Measurements from ENCODE around the gene ETDA.
"Not testable (repeated sequence)": the region's sequence is repeated elsewhere in the genome, so short reads cannot be mapped to it uniquely, and the experiment has no call there.

The ETDA gene

GRCh38 chrX:135252011-135252518, at the start of gene ETDA:
TSS of gene ETDA (plus strand) at chrX:135252061. CDS start at chrX:135253277, 1,216 bp downstream.
- not testable (repeated sequence) for H3K27ac Mint-ChIP-seq; H3K9me3 Mint-ChIP-seq; H3K36me3 Mint-ChIP-seq (ENCODE audit: low read depth); H3K4me1 Mint-ChIP-seq (ENCODE audit: low read depth); H3K4me3 Mint-ChIP-seq; DNase-seq (ENCODE audit: low spot score); H3K27me3 Mint-ChIP-seq (ENCODE audit: low read depth)

GRCh38 chrX:135206427-135206826, 45.4 kb upstream of the ETDA start:
- not testable (repeated sequence) for H3K4me3 Mint-ChIP-seq; H3K27ac Mint-ChIP-seq; H3K36me3 Mint-ChIP-seq (ENCODE audit: low read depth); H3K4me1 Mint-ChIP-seq (ENCODE audit: low read depth); H3K9me3 Mint-ChIP-seq
- peaks cover 25% of the 10 kb centered on the region for H3K27me3 Mint-ChIP-seq (ENCODE audit: low read depth)
- DNase-seq (ENCODE audit: low spot score) = peak; percentile 8

DNA sequence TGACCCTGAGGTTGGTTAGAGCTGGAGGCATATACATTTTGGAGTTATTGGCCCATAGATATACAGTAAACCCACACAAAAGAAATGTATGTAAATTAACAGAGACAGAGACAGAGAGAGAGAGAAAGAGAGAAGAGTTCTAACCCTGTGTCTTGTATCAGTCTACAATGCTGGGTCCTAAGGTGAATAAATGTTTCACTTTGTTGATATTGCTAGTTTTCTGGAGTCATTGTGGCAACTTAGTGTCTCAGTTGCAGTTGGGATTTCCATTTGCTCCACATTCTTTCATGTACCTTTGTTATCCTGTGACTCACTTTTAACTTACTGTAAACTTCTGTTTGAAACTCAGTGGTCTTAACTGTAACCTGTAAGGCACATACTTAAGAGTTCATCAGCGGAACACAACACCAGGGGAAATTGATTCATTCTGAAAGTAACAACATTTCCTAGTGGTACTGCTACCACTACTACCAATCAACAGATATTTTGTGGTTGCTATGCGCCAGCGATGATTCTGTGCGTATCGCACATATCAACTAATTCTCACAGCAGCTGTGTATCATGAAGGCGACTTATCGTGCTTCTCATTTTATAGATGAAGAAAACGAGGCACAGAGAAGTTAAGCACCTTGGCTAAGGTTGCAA, 38.5 kb upstream of the ETDA start:
- peak overlapping the region; percentile 32 for H3K4me3 Mint-ChIP-seq
- H3K4me1 Mint-ChIP-seq (ENCODE audit: low read depth) = peaks cover 22% of the 10 kb centered on the region
- no peaks in the 10 kb centered on the region for H3K27me3 Mint-ChIP-seq (ENCODE audit: low read depth)
- H3K27ac Mint-ChIP-seq = peak overlapping the region; percentile 62
- peak; percentile 59 for DNase-seq (ENCODE audit: low spot score)
- H3K9me3 Mint-ChIP-seq = peaks cover 4% of the 10 kb centered on the region
- H3K36me3 Mint-ChIP-seq (ENCODE audit: low read depth) = no peaks in the 10 kb centered on the region

DNA sequence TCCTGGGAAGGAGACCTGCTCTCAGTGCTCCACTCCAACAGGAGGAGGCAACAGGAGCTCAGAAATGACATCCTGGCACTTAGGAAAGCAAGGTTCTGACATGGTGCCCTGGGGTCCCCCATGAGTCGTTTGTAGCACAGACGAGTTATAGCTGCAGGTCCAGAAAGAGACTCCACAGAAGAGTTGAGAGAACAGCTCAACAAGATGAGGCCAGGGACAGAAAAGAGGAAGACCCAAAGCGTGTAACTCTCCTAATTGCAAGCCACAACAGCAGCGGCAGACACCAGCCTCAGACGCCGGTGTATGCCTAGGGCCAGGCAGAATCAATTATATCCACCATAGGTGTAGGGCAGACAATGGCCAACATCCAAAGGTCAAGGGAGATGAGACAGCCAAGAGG, 5.9 kb upstream of the ETDA start:
- not testable (repeated sequence) for H3K27me3 Mint-ChIP-seq (ENCODE audit: low read depth); H3K4me1 Mint-ChIP-seq (ENCODE audit: low read depth); H3K36me3 Mint-ChIP-seq (ENCODE audit: low read depth); H3K9me3 Mint-ChIP-seq; H3K4me3 Mint-ChIP-seq; H3K27ac Mint-ChIP-seq; DNase-seq (ENCODE audit: low spot score)

- not testable (repeated sequence) for H3K27ac Mint-ChIP-seq; H3K4me3 Mint-ChIP-seq; H3K27me3 Mint-ChIP-seq (ENCODE audit: low read depth); H3K36me3 Mint-ChIP-seq (ENCODE audit: low read depth); DNase-seq (ENCODE audit: low spot score); H3K4me1 Mint-ChIP-seq (ENCODE audit: low read depth)
- H3K9me3 Mint-ChIP-seq = peaks cover 10% of the 10 kb centered on the region
Observed at GRCh38 chrX:135256087-135256684, 4.3 kb downstream of the ETDA start.

DNA sequence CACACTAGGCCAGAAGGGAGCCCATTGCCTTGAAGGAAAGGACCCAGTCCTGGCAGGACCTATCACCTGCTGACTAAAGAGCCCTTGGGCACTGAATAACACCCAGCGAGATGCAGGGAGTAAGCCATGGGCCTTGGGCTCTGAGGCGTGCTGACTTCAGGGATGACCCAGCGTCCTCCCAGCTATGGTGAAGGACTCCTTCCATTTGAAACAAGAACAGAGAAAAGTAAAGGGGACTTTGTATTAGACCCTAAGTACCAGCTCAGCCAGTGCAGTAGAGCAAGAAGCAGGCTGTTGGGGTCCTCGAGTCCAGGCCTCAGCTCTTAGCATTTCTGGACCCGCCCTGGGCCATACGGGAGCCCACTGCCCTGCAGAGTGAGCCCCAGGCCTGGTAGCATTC, 5.1 kb downstream of the ETDA start:
- peaks cover 10% of the 10 kb centered on the region for H3K9me3 Mint-ChIP-seq
- H3K4me3 Mint-ChIP-seq = no peak overlapping the region

GRCh38 chrX:135257469-135257868, 5.6 kb downstream of the ETDA start:
- DNase-seq (ENCODE audit: low spot score) = no peak
- no peak overlapping the region for H3K27ac Mint-ChIP-seq
- H3K36me3 Mint-ChIP-seq (ENCODE audit: low read depth) = no peaks in the 10 kb centered on the region
- H3K4me1 Mint-ChIP-seq (ENCODE audit: low read depth) = no peaks in the 10 kb centered on the region
- peaks cover 10% of the 10 kb centered on the region for H3K9me3 Mint-ChIP-seq
- H3K4me3 Mint-ChIP-seq = no peak overlapping the region
- no peaks in the 10 kb centered on the region for H3K27me3 Mint-ChIP-seq (ENCODE audit: low read depth)

More for the DNA sequence above, 5.1 kb downstream of the ETDA start:
- no peaks in the 10 kb centered on the region for H3K27me3 Mint-ChIP-seq (ENCODE audit: low read depth)
- no peaks in the 10 kb centered on the region for H3K4me1 Mint-ChIP-seq (ENCODE audit: low read depth)
- no peak overlapping the region for H3K27ac Mint-ChIP-seq
- no peaks in the 10 kb centered on the region for H3K36me3 Mint-ChIP-seq (ENCODE audit: low read depth)
- no peak for DNase-seq (ENCODE audit: low spot score)

GRCh38 chrX:135260976-135261375, 9.1 kb downstream of the ETDA start:
- not testable (repeated sequence) for H3K36me3 Mint-ChIP-seq (ENCODE audit: low read depth); H3K27ac Mint-ChIP-seq; H3K4me1 Mint-ChIP-seq (ENCODE audit: low read depth); H3K27me3 Mint-ChIP-seq (ENCODE audit: low read depth); H3K4me3 Mint-ChIP-seq; DNase-seq (ENCODE audit: low spot score)
- peaks cover 19% of the 10 kb centered on the region for H3K9me3 Mint-ChIP-seq

- H3K9me3 Mint-ChIP-seq = peaks cover 24% of the 10 kb centered on the region
- H3K27me3 Mint-ChIP-seq (ENCODE audit: low read depth); H3K27ac Mint-ChIP-seq; H3K4me1 Mint-ChIP-seq (ENCODE audit: low read depth); H3K36me3 Mint-ChIP-seq (ENCODE audit: low read depth); H3K4me3 Mint-ChIP-seq; DNase-seq (ENCODE audit: low spot score): not testable (repeated sequence)
Observed at GRCh38 chrX:135263376-135263775, 11.5 kb downstream of the ETDA start.

- peaks cover 26% of the 10 kb centered on the region for H3K9me3 Mint-ChIP-seq
- H3K36me3 Mint-ChIP-seq (ENCODE audit: low read depth) = no peaks in the 10 kb centered on the region
- H3K4me3 Mint-ChIP-seq = no peak overlapping the region
- no peak for DNase-seq (ENCODE audit: low spot score)
- H3K4me1 Mint-ChIP-seq (ENCODE audit: low read depth) = no peaks in the 10 kb centered on the region
- H3K27me3 Mint-ChIP-seq (ENCODE audit: low read depth) = peaks cover 2% of the 10 kb centered on the region
- H3K27ac Mint-ChIP-seq = no peak overlapping the region
Observed at GRCh38 chrX:135264206-135264605, 12.3 kb downstream of the ETDA start.

DNA sequence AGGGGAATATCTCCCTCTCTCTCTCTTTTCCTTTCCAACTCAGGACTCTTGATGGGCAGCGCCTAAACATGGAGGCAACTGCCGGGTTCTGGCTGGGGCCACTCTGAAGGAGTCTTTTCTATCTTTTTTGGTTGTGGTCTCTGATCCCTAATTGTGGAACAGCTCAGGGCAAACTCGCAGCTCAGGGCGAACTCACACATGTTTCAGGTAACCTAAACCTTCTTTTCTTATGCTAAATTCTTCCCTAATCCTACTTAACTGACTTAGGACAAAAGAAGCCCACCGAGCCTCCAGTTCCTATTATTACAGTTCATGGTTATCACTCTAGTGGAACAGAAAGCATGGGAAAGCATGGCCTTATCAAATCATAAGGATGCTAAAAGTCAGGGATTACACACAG, 21.3 kb downstream of the ETDA start:
- Mint-ChIP-seq H3K4me1 (ENCODE audit: low read depth) (no peaks in the 10 kb centered on the region), H3K4me3 (no peak overlapping the region), H3K27ac (no peak overlapping the region), H3K36me3 (ENCODE audit: low read depth) (no peaks in the 10 kb centered on the region), H3K9me3 (peaks cover 14% of the 10 kb centered on the region), H3K27me3 (ENCODE audit: low read depth) (no peaks in the 10 kb centered on the region)
- DNase-seq (ENCODE audit: low spot score) = no peak

DNA sequence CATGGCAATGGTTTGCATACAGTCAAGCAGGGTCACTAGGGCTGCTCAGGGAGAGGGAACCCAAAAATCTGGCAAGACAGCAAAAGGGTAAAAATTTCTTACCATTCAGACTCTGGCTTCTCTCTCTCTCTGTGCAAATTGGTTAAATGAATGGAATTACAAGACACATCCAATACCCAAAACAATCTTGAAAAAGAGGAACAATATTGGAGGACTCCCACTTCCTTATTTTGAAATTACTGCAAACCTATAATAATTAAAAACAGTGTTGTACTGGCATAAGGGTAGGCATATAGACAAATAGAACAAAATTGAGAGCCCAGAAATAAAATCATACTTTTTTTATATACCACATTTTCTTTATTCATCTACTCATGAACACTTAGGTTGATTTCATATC, 24.1 kb downstream of the ETDA start:
- Mint-ChIP-seq H3K27me3 (ENCODE audit: low read depth) (no peaks in the 10 kb centered on the region), H3K9me3 (peaks cover 34% of the 10 kb centered on the region), H3K27ac (no peak overlapping the region), H3K36me3 (ENCODE audit: low read depth) (no peaks in the 10 kb centered on the region), H3K4me1 (ENCODE audit: low read depth) (no peaks in the 10 kb centered on the region), H3K4me3 (no peak overlapping the region)
- DNase-seq (ENCODE audit: low spot score) = no peak

DNA sequence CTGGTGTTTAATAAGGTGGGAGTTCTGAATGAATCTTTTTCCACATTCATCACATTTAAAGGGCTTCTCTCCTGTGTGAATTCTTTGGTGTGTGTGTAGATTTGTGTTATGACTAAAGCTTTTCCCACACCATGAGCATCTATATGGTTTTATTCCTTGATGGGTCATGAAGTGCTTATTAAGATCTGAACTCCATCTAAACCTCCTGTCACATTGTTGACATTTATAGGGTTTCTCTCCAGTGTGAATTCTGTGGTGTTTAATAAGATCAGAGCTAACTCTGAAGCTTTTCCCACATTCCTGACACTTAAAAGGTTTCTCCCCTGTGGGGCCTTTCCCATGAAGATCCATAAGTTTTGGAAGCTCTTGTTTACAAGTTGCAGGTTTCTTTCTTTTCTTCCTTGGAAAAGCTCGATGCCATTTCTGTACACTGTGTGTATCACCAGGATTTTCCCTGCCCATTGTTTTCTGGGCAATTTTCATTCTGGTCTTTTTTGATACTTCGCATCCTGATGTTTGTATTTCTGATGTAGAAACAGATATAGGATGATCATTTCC, 35.5 kb downstream of the ETDA start:
- Mint-ChIP-seq H3K4me1 (ENCODE audit: low read depth) (no peaks in the 10 kb centered on the region), H3K27me3 (ENCODE audit: low read depth) (no peaks in the 10 kb centered on the region), H3K36me3 (ENCODE audit: low read depth) (peaks cover 31% of the 10 kb centered on the region), H3K4me3 (no peak overlapping the region), H3K27ac (no peak overlapping the region), H3K9me3 (peaks cover 40% of the 10 kb centered on the region)
- no peak for DNase-seq (ENCODE audit: low spot score)

DNA sequence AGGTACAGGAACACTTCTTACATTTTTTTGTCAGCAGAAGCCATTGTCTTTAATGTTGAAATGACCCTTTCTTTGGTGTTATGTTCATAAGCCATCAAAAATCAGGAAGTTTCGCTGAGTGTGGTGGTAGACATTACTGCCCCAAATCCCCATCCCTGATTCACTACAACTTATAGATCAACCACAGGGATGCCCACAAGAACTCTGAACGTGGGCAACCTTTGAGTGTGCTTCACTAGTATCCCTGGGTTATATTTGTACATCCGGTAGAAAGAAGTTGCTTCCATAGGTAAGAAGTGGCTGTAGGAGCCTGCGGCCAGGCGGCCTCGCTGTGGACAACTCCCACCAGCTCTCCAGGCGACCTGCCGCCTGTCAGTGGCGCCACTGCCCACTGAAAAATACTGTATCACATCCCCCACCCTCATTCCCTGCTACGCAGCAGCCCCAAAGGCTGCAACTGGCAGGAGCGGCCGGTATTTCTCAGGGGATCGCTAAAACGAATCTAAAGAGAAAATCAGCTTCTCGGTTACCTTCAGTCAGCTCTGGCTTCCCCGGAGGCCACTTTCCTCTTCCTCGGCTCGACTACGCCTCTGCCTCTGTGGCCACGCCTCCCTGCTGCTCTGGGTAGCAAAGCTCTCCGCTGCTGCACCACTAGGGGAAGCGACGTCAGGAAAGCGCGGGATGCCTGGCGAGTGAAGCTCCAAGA, 43.5 kb downstream of the ETDA start:
- Mint-ChIP-seq H3K27ac (peak overlapping the region; percentile 82), H3K27me3 (ENCODE audit: low read depth) (no peaks in the 10 kb centered on the region), H3K4me3 (peak overlapping the region; percentile 86), H3K9me3 (peaks cover 14% of the 10 kb centered on the region), H3K4me1 (ENCODE audit: low read depth) (peaks cover 15% of the 10 kb centered on the region), H3K36me3 (ENCODE audit: low read depth) (peaks cover 26% of the 10 kb centered on the region)
- peak; percentile 49 for DNase-seq (ENCODE audit: low spot score)

Data from T-helper 2 cell treated with Interferon-gamma antibody and Interleukin-4, amounts not matched to agents 5 μg/mL and 100 μg/mL, for 36 hours (primary cell).